ENCODE measurements around the gene STARD10. TPM values are rescaled to one million over a fixed set of nuclear protein-coding genes. Genes with fewer than 3 reads are reported as not detected.

Gene STARD10
- total and polyA plus RNA-seq, 2 donors (not counting 3 experiments of a cell fraction or from before 2014, with no cell fraction given) = 16.1 to 22.5 TPM

DNA sequence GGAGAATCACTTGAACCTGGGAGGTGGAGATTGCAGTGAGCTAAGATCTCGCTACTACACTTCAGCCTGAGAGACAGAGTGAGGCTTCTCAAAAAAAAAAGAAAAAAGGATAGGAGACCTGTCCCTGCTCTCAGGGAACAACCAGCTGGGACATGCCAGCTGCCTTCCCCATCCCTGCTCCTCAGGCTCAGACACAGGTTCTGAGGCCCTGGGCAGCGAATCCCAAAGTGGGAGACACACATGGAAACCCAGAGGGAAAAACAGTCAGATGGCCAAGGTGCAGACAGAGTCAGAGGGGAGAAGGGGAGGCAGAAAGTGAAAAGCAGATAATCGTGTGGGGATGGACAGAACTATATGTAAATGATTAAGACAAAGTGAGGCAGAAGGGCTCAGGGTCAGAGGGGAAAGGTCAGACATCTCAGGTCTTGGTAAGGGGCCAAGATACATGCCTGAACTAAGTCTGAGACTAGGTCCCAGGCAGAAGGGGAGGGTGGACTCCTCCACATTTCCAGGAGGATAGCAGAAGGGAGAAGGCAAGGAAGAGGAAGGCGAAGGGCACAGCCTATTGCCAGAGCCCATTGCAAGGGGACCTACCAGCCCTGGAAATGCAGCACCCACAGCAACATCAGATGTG lies 14.2 kb downstream of the STARD10 start:
- BruUV-seq (replicated peaks) = no TSS peak
- Histone ChIP-seq H3K9ac (replicated peaks; ENCODE audit: extremely low read depth, insufficient read depth, low read length) (no peak overlapping the region), H3K27me3 (ENCODE audit: control insufficient read depth in 2 of 2, insufficient read depth in 2 of 2, low read length in 2 of 2) (no peaks in the 10 kb centered on the region), H3K9me3 (replicated peaks; ENCODE audit: control insufficient read depth, insufficient read depth, low read length) (no peaks in the 10 kb centered on the region), H3K36me3 (ENCODE audit: control insufficient read depth in 2 of 2, extremely low read depth in 1 of 2, insufficient read depth in 2 of 2, low read length in 2 of 2) (no peaks in the 10 kb centered on the region), H3K4me1 (ENCODE audit: control insufficient read depth, extremely low read depth, insufficient read depth, low read length) (peaks cover 3% of the 10 kb centered on the region), H3K9me1 (replicated peaks; ENCODE audit: control insufficient read depth, extremely low read depth, insufficient read depth, low read length) (no peaks in the 10 kb centered on the region), H3K27ac (ENCODE audit: insufficient read depth, low read depth, low read length) (no peak overlapping the region), H3K79me2 (ENCODE audit: control insufficient read depth, insufficient read depth, low read length) (no peaks in the 10 kb centered on the region), H4K20me1 (replicated peaks; ENCODE audit: control insufficient read depth, extremely low read depth, insufficient read depth, low read length) (no peaks in the 10 kb centered on the region), H2AFZ (ENCODE audit: low read depth, low read length) (no peak overlapping the region), H3K4me3 (replicated peaks in 1 of 3; ENCODE audit: insufficient read depth in 1 of 3, low read depth in 1 of 3, low read length in 3 of 3) (no peak overlapping the region), H3K4me2 (ENCODE audit: insufficient read depth, low read length) (no peak overlapping the region)
- no peak for FAIRE-seq
- dilution Hi-C loops (cut with MboI; ENCODE audit: extremely low pct_ligation_motif_present, low sequenced_read_pairs) = no loop called here
- intact Hi-C loops (cut with micrococcal nuclease) = no loop called here
- ChIA-PET POLR2A (no interaction called here), CTCF (interaction anchor here (2.7 kb wide), 1 partner anchor 54 kb away, joined by 14 read pairs; no protein-coding TSS in a partner anchor)
- DNase-seq (ENCODE audit: low read depth, low spot score) = no peak
- TF ChIP-seq FOS (IDR thresholded peaks at IDR 0.05; ENCODE audit: borderline replicate concordance, insufficient read depth, low read length) = no peak
- TF ChIP-seq, protein P1, sequence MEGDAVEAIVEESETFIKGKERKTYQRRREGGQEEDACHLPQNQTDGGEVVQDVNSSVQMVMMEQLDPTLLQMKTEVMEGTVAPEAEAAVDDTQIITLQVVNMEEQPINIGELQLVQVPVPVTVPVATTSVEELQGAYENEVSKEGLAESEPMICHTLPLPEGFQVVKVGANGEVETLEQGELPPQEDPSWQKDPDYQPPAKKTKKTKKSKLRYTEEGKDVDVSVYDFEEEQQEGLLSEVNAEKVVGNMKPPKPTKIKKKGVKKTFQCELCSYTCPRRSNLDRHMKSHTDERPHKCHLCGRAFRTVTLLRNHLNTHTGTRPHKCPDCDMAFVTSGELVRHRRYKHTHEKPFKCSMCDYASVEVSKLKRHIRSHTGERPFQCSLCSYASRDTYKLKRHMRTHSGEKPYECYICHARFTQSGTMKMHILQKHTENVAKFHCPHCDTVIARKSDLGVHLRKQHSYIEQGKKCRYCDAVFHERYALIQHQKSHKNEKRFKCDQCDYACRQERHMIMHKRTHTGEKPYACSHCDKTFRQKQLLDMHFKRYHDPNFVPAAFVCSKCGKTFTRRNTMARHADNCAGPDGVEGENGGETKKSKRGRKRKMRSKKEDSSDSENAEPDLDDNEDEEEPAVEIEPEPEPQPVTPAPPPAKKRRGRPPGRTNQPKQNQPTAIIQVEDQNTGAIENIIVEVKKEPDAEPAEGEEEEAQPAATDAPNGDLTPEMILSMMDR (IDR thresholded peaks at IDR 0.05; ENCODE audit: extremely low read depth in 1 of 2, insufficient read depth in 1 of 2, low read depth in 1 of 2, low read length in 2 of 2) = no peak
- TF ChIP-seq EZH2 (IDR thresholded peaks at IDR 0.05; ENCODE audit: borderline replicate concordance, low read depth, low read length, severe bottlenecking) = no peak
- no peak for TF ChIP-seq JUN (IDR thresholded peaks at IDR 0.05; ENCODE audit: borderline replicate concordance, insufficient read depth, insufficient read length, low read depth)
- no peak for TF ChIP-seq POLR2AphosphoS5 (IDR thresholded peaks at IDR 0.05; ENCODE audit: insufficient read depth, low read depth, low read length)
- TF ChIP-seq, protein P2, sequence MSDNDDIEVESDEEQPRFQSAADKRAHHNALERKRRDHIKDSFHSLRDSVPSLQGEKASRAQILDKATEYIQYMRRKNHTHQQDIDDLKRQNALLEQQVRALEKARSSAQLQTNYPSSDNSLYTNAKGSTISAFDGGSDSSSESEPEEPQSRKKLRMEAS (IDR thresholded peaks at IDR 0.05; ENCODE audit: insufficient read depth, insufficient read length) = no peak
- TF ChIP-seq MYC (IDR thresholded peaks at IDR 0.05; ENCODE audit: low read depth, low read length) = no peak
- TF ChIP-seq POLR2A (IDR thresholded peaks at IDR 0.05; ENCODE audit: low read depth, low read length) = no peak
- TF ChIP-seq GATA2 (IDR thresholded peaks at IDR 0.05; ENCODE audit: insufficient read depth, insufficient read length, low read depth, low read length) = no peak
